ENCODE results near the gene PLA2G15.
A peak's percentile ranks its signal among the peaks of the same experiment; 100 is the strongest.

The PLA2G15 gene

DNA sequence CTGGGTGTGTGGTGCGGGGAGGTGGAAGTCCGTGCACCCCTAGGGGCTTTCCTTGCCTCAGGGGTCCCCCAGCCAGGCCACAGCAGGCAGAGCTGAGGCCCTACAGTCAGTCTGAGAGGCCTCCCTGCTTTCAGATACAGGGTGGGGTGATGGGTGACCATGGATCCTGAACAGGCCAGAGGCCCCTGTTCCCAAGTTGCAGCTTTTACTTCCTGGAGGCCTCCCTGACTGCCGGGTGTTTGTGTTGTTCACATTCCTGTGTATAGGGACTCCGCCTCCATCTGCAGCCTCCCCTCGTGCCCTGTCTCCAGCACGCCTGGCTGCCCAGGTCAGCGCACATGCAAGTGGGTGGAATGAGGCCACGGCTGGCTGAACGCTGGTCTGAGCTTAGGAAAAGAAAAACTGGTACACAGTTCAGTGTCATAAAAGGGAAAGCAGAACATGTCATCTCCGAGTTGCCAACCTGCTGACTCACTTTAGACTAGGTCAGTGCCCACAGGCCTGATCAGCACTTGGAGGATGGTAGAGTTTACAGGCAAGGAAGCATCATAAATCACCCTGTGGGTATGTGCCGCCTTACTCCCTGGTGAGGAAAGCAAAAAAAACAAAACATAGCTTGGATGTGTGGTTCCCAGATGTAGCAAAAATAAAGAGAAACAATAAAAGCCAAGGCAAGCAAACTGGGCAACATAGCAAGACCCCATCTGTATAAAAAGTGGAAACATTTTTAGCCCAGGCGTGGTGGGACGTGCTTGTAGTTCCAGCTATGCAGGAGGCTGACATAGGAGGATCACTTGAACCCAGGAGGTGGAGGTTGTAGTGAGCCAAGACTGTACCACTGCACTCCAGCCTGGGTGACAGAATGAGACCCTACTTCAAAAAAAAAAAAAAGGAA, 13.0 kb downstream of the PLA2G15 start:
- TF ChIP-seq, protein P1, sequence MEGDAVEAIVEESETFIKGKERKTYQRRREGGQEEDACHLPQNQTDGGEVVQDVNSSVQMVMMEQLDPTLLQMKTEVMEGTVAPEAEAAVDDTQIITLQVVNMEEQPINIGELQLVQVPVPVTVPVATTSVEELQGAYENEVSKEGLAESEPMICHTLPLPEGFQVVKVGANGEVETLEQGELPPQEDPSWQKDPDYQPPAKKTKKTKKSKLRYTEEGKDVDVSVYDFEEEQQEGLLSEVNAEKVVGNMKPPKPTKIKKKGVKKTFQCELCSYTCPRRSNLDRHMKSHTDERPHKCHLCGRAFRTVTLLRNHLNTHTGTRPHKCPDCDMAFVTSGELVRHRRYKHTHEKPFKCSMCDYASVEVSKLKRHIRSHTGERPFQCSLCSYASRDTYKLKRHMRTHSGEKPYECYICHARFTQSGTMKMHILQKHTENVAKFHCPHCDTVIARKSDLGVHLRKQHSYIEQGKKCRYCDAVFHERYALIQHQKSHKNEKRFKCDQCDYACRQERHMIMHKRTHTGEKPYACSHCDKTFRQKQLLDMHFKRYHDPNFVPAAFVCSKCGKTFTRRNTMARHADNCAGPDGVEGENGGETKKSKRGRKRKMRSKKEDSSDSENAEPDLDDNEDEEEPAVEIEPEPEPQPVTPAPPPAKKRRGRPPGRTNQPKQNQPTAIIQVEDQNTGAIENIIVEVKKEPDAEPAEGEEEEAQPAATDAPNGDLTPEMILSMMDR (IDR thresholded peaks at IDR 0.05), result no peak

DNA sequence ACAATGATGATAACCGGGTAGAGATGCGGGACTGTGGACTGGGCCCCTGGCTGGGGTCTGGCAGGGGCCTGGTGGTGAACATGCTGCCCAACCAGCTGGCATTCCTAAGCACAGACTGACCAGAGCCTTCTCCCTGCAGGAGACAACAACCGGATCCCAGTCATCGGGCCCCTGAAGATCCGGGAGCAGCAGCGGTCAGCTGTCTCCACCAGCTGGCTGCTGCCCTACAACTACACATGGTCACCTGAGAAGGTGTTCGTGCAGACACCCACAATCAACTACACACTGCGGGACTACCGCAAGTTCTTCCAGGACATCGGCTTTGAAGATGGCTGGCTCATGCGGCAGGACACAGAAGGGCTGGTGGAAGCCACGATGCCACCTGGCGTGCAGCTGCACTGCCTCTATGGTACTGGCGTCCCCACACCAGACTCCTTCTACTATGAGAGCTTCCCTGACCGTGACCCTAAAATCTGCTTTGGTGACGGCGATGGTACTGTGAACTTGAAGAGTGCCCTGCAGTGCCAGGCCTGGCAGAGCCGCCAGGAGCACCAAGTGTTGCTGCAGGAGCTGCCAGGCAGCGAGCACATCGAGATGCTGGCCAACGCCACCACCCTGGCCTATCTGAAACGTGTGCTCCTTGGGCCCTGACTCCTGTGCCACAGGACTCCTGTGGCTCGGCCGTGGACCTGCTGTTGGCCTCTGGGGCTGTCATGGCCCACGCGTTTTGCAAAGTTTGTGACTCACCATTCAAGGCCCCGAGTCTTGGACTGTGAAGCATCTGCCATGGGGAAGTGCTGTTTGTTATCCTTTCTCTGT, 14.0 kb downstream of the PLA2G15 start:
- TF ChIP-seq, protein P1 (IDR thresholded peaks at IDR 0.05), result no peak

DNA sequence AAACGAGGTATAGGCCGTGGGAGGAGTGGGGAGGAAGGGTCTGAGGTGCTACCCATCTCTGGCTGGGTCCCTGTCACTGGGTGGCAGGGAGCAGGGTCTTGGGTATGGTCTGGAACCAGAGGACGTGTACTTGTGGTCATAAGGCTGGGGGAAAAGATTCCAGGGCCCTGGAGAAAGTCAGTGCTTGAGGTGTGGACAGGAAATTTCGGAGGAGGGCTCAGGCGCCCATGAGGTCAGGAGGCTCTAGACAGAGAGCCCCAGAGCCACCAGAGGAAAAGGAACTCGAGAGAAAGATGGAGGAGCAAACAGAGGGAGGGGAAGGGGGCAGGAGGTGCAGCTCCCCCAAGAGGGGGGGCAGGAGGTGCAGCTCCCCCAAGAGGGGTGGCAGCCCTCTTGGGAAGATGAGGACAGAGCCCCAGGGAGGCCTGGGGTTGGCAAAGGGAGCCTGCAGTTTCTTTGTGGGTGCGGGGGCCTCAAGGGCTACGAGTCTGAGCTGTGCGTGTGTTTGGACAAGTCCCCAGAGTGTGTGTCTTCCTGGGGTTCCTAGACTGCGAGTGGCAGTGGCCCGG, 18.5 kb downstream of the PLA2G15 start:
- TF ChIP-seq, protein P1 (IDR thresholded peaks at IDR 0.05), result no peak; the same call in 1 of the 2 replicates

DNA sequence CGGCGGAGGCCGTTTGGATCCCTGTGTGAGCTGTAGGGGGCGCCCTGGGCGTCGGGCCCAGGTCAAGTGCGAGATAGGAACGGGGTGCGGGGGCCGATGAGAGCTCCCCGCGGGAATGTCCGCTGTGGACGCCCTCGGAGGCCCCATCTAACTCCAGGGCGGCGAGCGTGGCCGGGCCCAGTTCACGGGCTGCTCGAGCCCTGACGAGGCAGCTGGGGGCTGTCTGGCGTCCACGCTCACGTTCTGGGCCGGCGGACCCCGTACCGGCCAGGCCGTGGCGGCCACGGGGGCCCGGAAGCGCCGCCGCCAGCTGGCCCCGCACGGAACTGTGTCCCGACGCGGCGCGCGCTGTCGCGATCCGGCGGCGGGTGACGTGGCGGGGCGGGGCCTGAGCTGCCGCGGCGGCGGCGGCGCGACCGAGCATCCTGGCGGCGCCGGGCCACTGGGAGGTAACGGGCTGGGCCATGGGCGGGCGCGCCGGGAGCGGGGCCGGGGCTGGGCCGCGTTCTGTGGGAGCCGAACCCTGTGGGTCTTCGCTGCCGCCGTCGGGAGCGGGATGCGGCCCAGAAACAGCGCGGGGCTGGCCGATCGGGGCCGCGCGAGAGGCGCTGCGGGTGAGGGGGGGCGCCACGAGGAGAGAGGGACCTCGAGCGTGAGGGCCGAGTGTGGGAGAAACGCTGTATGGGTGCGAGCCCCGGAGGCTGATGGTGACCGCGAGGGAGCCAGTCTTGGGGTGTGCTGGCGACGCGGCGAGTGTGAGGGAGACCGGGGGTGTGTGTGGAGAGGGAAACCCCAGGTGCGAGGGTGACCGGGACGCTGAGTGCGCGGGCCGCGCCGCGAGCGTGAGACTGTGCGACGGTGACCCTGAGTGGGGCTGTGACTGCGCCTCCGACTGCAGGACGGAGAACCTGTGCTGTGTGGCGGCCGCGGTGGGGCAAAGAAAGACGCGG, 19.2 kb downstream of the PLA2G15 start, which contains the start of gene SLC7A6:
TSS of gene SLC7A6 (plus strand) at position 399 of the 950 bp plus-strand sequence. CDS start 10,201 bp downstream, outside the sequence.
- TF ChIP-seq, protein P1 (IDR thresholded peaks at IDR 0.05), result peak; percentile 61; the same call in 1 of the 2 replicates

DNA sequence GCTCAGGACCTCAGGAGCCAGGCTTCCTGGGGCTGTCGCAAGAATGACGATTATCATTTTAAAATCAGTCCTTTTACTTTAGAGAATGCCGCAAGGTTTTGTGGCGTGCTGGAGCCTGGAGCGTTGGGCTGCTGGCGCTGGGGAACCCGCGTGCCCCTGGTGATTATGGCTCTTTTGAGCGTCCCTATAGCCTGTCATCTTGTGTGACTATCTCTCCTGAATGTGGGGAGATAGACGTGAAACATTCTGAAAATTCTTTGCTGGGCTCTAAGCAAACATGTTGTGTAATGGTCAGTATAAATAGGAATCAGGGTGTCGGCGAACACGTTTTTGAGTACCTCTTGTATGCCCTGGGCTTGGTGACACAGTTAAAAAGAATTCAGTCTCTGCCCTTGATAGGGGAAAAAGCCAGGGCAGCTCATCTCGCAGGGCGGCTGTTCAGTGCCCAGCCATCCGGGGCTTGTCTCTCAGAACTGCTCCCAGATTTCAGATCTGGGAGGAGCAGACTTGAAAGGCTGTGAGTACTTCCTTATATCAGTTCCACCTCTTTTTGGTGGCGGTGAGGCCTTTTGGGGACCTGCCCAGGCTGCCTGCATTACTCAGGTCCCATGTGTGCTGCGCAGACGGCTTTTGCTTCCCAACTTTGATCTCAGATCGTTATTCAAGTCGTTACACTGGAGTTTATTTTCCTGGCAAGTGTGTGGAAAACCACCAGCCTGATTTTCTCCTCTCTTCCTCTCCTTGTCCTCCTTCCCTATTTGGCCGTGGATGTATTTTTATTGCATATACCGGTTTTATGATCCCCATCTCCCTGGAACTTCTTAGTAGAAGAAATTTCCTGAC, 20.1 kb downstream of the PLA2G15 start:
- TF ChIP-seq, protein P1 (IDR thresholded peaks at IDR 0.05), result no peak

DNA sequence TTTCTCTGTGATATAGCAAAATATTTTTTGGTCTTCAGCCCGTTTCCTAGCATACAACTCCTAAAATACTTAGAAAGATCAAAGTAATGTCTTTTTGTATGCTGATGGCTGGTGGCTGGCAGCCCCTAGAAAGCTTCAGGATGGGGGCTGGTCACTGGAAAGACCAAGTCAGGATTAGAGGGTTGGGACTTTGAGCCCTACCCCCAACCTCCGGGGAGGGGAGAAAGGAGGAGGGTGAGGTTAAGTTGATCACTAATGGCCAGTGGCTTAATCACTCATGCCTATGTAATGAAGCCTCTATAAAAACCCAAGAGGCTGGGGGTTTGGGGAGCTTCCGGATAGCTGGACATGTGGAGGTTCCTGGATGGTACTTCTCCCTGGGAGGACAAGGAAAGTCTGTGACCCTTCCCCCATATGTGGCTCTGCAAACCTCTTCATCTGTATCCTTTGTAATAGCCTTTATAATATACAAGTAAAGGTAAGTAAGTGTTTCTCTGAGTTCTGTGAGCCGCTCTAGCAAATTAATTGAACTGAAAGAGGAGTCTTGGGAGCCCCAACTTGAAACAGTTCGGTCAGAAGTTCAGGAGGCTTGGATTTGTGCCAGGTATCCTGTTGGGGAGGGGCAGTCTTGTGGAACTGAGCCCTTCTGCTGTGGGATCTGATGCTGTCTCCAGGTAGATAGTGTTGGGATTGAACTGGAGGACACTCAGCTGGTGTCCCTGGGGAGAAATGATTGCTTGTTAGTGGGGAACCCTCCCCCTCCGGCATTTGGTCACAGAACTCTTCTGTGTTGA, 22.6 kb downstream of the PLA2G15 start:
- TF ChIP-seq, protein P1 (IDR thresholded peaks at IDR 0.05), result no peak
